HEK293 (cell line): ENCODE data around the gene EFCAB6.

Experiments
- CTCF ChIA-PET: fragments of 350-600 bp; formaldehyde crosslinking; extraction: SDS; loops from one replicate; lab custom pipeline; 2021; ENCODE audit warnings: antibody characterized with exemption; lab: Yijun Ruan, JAX
- POLR2A ChIA-PET: fragments of 300-600 bp; formaldehyde crosslinking; extraction: SDS; loops from one replicate; lab custom pipeline; 2020; ENCODE audit warnings: antibody characterized with exemption, inconsistent platforms; lab: Yijun Ruan, JAX
- H3K27ac ChIP-seq: fragments of 200-500 bp; sonication (Bioruptor generic); 2 replicates; pipeline ENCODE4 v1.5.1; 2014; ENCODE audit warnings: low read depth, low read length, control low read depth, inconsistent platforms; ENCODE audit errors: extremely low read depth
- H3K36me3 ChIP-seq, 2 experiments: fragments of 200-500 bp in 1 of 2; sonication (Bioruptor generic) in 1 of 2; 1 replicate in 1 of 2; 2 replicates in 1 of 2; pipeline ENCODE4 v1.5.1; 2014 to 2017; ENCODE audit warnings: inconsistent platforms in 2 of 2, low read length in 2 of 2; ENCODE audit not compliant: control insufficient read depth in 2 of 2, insufficient read depth in 1 of 2
- H3K4me1 ChIP-seq: fragments of 200-500 bp; sonication (Bioruptor generic); 2 replicates; pipeline ENCODE4 v1.5.1; 2014; ENCODE audit warnings: mild to moderate bottlenecking, low read length, inconsistent platforms; ENCODE audit not compliant: control insufficient read depth, insufficient read depth
- H3K4me3 ChIP-seq: 2 replicates; pipeline ENCODE4 v1.5.1; 2011; ENCODE audit warnings: low read depth, mild to moderate bottlenecking, control low read depth, low read length, moderate library complexity
- H3K9me3 ChIP-seq: fragments of 200-500 bp; sonication (Bioruptor generic); 2 replicates; pipeline ENCODE4 v1.5.1; 2014; ENCODE audit warnings: low read depth, low read length, inconsistent platforms; ENCODE audit not compliant: control insufficient read depth, insufficient read depth
- GLIS2 ChIP-seq: fragments of 450-650 bp; formaldehyde crosslinking; IDR thresholded peaks from 2 replicates; pipeline ENCODE4 v1.5.1; 2016; ENCODE audit warnings: missing biosample characterization, missing genetic modification characterization
- INSM2 ChIP-seq: fragments of 450-650 bp; formaldehyde crosslinking; IDR thresholded peaks from 2 replicates; pipeline ENCODE4 v1.5.1; 2016; ENCODE audit warnings: missing biosample characterization, missing genetic modification characterization
- PBX3 ChIP-seq: sonication (generic); formaldehyde crosslinking; IDR thresholded peaks from 2 replicates; pipeline ENCODE4 v1.8.1; 2022; ENCODE audit warnings: mild to moderate bottlenecking, moderate library complexity, missing genetic modification reagents
- SP2 ChIP-seq: fragments of 450-650 bp; formaldehyde crosslinking; IDR thresholded peaks from 2 replicates; pipeline ENCODE4 v1.5.1; 2016; ENCODE audit warnings: missing biosample characterization, missing genetic modification characterization
- ZBTB17 ChIP-seq: fragments of 450-650 bp; formaldehyde crosslinking; IDR thresholded peaks from 2 replicates; pipeline ENCODE4 v1.5.1; 2016; ENCODE audit warnings: missing biosample characterization, missing genetic modification characterization
- ZBTB26 ChIP-seq: fragments of 450-650 bp; formaldehyde crosslinking; optimal IDR thresholded peaks from 2 replicates; pipeline ENCODE3; 2016; ENCODE audit warnings: missing biosample characterization, mild to moderate bottlenecking, missing genetic modification characterization
- ZBTB8A ChIP-seq: fragments of 450-650 bp; formaldehyde crosslinking; IDR thresholded peaks from 2 replicates; pipeline ENCODE4 v1.5.1; 2016; ENCODE audit warnings: missing biosample characterization, missing genetic modification characterization
- ZEB2 ChIP-seq: fragments of 450-650 bp; formaldehyde crosslinking; IDR thresholded peaks from 2 replicates; pipeline ENCODE4 v1.5.1; 2016; ENCODE audit warnings: missing biosample characterization, missing genetic modification characterization
- ZNF112 ChIP-seq: fragments of 450-650 bp; formaldehyde crosslinking; IDR thresholded peaks from 2 replicates; pipeline ENCODE4 v1.5.0; 2017; ENCODE audit warnings: missing biosample characterization, missing genetic modification characterization
- ZNF350 ChIP-seq: fragments of 450-650 bp; formaldehyde crosslinking; IDR thresholded peaks from 2 replicates; pipeline ENCODE4 v1.5.0; 2017; ENCODE audit warnings: missing biosample characterization, mild to moderate bottlenecking, missing genetic modification characterization
- ZNF571 ChIP-seq: fragments of 450-650 bp; formaldehyde crosslinking; IDR thresholded peaks from 2 replicates; pipeline ENCODE4 v1.5.0; 2017; ENCODE audit warnings: missing biosample characterization, missing genetic modification characterization
- ZNF600 ChIP-seq: fragments of 450-650 bp; formaldehyde crosslinking; IDR thresholded peaks from 2 replicates; pipeline ENCODE4 v1.5.1; 2016; ENCODE audit warnings: missing biosample characterization, missing genetic modification characterization
- ZNF639 ChIP-seq: fragments of 450-650 bp; formaldehyde crosslinking; IDR thresholded peaks from 2 replicates; pipeline ENCODE4 v1.5.1; 2016; ENCODE audit warnings: missing biosample characterization, missing genetic modification characterization
- ZNF843 ChIP-seq: fragments of 450-650 bp; formaldehyde crosslinking; IDR thresholded peaks from 2 replicates; pipeline ENCODE4 v1.5.1; 2016; ENCODE audit warnings: missing biosample characterization, missing genetic modification characterization
- TF ChIP-seq, protein P1 (sequence below): fragments of 450-650 bp; formaldehyde crosslinking; IDR thresholded peaks from 2 replicates; pipeline ENCODE4 v1.5.1; 2016; ENCODE audit warnings: missing biosample characterization, missing genetic modification characterization, borderline replicate concordance
- TF ChIP-seq, protein P2 (sequence below): fragments of 450-650 bp; formaldehyde crosslinking; IDR thresholded peaks from 2 replicates; pipeline ENCODE4 v1.5.1; 2016; ENCODE audit warnings: missing biosample characterization, missing genetic modification characterization, borderline replicate concordance
- TF ChIP-seq, protein P3 (sequence below): fragments of 450-650 bp; formaldehyde crosslinking; IDR thresholded peaks from 2 replicates; pipeline ENCODE4 v1.5.0; 2017; ENCODE audit warnings: missing biosample characterization, missing genetic modification characterization, borderline replicate concordance

The EFCAB6 gene

DNA sequence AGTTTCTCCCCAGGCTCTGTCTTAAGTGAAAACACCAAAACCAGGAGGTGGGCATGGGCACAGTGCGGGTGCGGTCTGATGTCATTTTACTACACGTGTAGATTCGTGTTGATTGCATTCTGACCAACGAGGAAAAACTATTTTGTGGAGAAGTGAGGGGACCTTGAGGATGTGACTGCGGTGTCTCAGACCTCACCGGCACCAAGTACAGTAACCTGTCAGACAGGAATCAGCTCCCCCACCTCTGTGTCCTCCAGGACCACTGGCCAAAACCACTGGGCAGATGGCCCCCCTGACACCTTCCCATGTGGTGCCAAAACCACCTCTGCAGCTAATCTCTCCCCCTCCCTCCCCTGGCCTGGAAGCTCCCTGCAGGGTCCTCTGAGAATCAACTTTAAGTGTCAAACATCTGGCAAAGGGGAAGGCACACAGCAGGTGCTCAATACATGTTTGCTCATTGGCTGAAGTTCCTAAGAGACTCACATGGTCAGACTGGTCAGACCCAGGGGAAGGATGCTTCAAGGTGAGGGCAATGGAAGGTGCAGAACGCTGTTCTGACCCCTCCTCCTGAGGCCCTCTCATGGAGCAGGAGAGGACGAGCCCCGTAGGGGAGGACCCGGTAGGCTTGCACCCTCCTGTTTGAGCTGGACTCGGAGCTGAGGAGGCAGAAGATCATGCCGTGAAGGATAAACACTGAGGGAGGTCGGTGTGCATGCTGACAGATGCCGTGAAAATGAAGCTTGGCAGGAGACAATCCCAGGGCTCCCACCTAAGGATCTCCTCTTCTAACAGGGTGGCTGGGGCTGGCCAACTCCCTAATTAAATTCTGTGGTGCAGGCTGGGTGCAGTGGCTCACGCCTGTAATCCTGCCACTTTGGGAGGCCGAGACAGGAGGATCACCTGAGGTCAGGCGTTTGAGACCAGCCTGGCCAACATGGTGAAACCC is 270.4 kb downstream of the EFCAB6 start (continued):
- TF ChIP-seq, protein P1, sequence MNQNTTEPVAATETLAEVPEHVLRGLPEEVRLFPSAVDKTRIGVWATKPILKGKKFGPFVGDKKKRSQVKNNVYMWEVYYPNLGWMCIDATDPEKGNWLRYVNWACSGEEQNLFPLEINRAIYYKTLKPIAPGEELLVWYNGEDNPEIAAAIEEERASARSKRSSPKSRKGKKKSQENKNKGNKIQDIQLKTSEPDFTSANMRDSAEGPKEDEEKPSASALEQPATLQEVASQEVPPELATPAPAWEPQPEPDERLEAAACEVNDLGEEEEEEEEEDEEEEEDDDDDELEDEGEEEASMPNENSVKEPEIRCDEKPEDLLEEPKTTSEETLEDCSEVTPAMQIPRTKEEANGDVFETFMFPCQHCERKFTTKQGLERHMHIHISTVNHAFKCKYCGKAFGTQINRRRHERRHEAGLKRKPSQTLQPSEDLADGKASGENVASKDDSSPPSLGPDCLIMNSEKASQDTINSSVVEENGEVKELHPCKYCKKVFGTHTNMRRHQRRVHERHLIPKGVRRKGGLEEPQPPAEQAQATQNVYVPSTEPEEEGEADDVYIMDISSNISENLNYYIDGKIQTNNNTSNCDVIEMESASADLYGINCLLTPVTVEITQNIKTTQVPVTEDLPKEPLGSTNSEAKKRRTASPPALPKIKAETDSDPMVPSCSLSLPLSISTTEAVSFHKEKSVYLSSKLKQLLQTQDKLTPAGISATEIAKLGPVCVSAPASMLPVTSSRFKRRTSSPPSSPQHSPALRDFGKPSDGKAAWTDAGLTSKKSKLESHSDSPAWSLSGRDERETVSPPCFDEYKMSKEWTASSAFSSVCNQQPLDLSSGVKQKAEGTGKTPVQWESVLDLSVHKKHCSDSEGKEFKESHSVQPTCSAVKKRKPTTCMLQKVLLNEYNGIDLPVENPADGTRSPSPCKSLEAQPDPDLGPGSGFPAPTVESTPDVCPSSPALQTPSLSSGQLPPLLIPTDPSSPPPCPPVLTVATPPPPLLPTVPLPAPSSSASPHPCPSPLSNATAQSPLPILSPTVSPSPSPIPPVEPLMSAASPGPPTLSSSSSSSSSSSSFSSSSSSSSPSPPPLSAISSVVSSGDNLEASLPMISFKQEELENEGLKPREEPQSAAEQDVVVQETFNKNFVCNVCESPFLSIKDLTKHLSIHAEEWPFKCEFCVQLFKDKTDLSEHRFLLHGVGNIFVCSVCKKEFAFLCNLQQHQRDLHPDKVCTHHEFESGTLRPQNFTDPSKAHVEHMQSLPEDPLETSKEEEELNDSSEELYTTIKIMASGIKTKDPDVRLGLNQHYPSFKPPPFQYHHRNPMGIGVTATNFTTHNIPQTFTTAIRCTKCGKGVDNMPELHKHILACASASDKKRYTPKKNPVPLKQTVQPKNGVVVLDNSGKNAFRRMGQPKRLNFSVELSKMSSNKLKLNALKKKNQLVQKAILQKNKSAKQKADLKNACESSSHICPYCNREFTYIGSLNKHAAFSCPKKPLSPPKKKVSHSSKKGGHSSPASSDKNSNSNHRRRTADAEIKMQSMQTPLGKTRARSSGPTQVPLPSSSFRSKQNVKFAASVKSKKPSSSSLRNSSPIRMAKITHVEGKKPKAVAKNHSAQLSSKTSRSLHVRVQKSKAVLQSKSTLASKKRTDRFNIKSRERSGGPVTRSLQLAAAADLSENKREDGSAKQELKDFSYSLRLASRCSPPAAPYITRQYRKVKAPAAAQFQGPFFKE (tag by site-specific recombination), result no peak

DNA sequence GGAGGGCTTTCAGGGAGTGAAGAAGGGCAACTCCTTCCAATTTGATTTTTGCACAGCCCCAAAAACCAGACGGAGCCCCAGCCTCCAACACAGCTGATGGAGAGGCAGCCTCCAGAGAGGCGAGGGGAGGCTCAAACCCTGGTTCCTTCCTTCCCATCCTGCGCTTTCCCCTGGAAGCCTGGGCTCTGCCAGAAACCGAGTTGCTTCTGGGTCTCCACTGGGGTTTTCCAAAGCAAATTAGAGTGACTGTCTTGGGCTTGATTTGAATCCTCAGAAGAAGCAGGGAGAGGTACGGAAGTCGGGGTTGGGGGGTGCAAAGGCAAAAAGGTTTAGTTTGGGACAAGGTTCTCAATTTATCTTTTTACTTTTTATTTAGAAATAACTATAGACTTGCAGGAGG is 271.1 kb downstream of the EFCAB6 start:
- CTCF ChIA-PET, result no interaction called here
- Histone ChIP-seq H3K27ac (no peak overlapping the region), H3K4me3 (no peak overlapping the region), H3K36me3 (no peaks in the 10 kb centered on the region), H3K9me3 (no peaks in the 10 kb centered on the region), H3K4me1 (no peaks in the 10 kb centered on the region)
- POLR2A ChIA-PET, result no interaction called here
- TF ChIP-seq, protein P2, sequence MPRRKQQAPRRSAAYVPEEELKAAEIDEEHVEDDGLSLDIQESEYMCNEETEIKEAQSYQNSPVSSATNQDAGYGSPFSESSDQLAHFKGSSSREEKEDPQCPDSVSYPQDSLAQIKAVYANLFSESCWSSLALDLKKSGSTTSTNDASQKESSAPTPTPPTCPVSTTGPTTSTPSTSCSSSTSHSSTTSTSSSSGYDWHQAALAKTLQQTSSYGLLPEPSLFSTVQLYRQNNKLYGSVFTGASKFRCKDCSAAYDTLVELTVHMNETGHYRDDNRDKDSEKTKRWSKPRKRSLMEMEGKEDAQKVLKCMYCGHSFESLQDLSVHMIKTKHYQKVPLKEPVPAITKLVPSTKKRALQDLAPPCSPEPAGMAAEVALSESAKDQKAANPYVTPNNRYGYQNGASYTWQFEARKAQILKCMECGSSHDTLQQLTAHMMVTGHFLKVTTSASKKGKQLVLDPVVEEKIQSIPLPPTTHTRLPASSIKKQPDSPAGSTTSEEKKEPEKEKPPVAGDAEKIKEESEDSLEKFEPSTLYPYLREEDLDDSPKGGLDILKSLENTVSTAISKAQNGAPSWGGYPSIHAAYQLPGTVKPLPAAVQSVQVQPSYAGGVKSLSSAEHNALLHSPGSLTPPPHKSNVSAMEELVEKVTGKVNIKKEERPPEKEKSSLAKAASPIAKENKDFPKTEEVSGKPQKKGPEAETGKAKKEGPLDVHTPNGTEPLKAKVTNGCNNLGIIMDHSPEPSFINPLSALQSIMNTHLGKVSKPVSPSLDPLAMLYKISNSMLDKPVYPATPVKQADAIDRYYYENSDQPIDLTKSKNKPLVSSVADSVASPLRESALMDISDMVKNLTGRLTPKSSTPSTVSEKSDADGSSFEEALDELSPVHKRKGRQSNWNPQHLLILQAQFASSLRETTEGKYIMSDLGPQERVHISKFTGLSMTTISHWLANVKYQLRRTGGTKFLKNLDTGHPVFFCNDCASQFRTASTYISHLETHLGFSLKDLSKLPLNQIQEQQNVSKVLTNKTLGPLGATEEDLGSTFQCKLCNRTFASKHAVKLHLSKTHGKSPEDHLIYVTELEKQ (tag by site-specific recombination), result no peak
- TF ChIP-seq ZEB2 (tag by site-specific recombination), result no peak
- no peak for TF ChIP-seq ZBTB8A
- TF ChIP-seq ZNF571, result no peak
- no peak for TF ChIP-seq ZNF600 (tag by site-specific recombination)
- TF ChIP-seq ZNF639, result no peak
- TF ChIP-seq GLIS2 (tag by site-specific recombination), result no peak
- no peak for TF ChIP-seq INSM2 (tag by site-specific recombination)
- TF ChIP-seq SP2 (tag by site-specific recombination), result no peak
- TF ChIP-seq, protein P3, sequence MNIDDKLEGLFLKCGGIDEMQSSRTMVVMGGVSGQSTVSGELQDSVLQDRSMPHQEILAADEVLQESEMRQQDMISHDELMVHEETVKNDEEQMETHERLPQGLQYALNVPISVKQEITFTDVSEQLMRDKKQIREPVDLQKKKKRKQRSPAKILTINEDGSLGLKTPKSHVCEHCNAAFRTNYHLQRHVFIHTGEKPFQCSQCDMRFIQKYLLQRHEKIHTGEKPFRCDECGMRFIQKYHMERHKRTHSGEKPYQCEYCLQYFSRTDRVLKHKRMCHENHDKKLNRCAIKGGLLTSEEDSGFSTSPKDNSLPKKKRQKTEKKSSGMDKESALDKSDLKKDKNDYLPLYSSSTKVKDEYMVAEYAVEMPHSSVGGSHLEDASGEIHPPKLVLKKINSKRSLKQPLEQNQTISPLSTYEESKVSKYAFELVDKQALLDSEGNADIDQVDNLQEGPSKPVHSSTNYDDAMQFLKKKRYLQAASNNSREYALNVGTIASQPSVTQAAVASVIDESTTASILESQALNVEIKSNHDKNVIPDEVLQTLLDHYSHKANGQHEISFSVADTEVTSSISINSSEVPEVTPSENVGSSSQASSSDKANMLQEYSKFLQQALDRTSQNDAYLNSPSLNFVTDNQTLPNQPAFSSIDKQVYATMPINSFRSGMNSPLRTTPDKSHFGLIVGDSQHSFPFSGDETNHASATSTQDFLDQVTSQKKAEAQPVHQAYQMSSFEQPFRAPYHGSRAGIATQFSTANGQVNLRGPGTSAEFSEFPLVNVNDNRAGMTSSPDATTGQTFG (tag by site-specific recombination), result no peak
- no peak for TF ChIP-seq ZNF350
- TF ChIP-seq ZBTB26 (tag by site-specific recombination), result no peak
- TF ChIP-seq PBX3 (CRISPR knock-in tag), result no peak
- TF ChIP-seq ZBTB17 (tag by site-specific recombination), result no peak
- TF ChIP-seq ZNF112 (tag by site-specific recombination), result no peak
- TF ChIP-seq ZNF843 (tag by site-specific recombination), result no peak
